Esophagus muscularis mucosa (tissue), 4 donors: ENCODE data around the gene BMAL1. TPM values are rescaled to one million over a fixed set of nuclear protein-coding genes. Genes with fewer than 3 reads are reported as not detected.

Experiments
- DNase-seq: peaks from one replicate; pipeline ENCODE4 v3.0.0-alpha.2; 2017; ENCODE audit errors: extremely low spot score
- H3K27ac ChIP-seq, 4 donors: fragments of 200-600 bp; sonication (generic); replicated peaks in 1 of 4; 1 replicate in 3 of 4; 2 replicates in 1 of 4; pipeline ENCODE4 v1.5.1; 2016 to 2019; ENCODE audit warnings: mild to moderate bottlenecking in 1 of 4
- H3K27me3 ChIP-seq, 4 donors: fragments of 200-600 bp; sonication (generic); one replicate each; pipeline versions ENCODE4 v1.5.1 to v1.6.0; 2016 to 2019
- H3K36me3 ChIP-seq, 4 donors: fragments of 200-600 bp; sonication (generic); one replicate each; pipeline ENCODE4 v1.5.1; 2016 to 2019
- H3K4me1 ChIP-seq, 4 donors: fragments of 200-600 bp; sonication (generic); one replicate each; pipeline ENCODE4 v1.5.1; 2016 to 2019
- H3K4me3 ChIP-seq, 4 donors: fragments of 200-600 bp; sonication (generic); 1 replicate in 2 of 4; 2 replicates in 2 of 4; pipeline ENCODE4 v1.5.1; 2016 to 2019; ENCODE audit warnings: mild to moderate bottlenecking in 4 of 4, moderate library complexity in 1 of 4
- H3K9me3 ChIP-seq, 4 donors: fragments of 200-600 bp; sonication (generic); 1 replicate in 3 of 4; 2 replicates in 1 of 4; pipeline ENCODE4 v1.5.1; 2016 to 2019
- EP300 ChIP-seq: sonication (generic); formaldehyde crosslinking; IDR thresholded peaks from one replicate; pipeline ENCODE4 v1.6.1; 2017; ENCODE audit warnings: antibody characterized with exemption
- POLR2A ChIP-seq: fragments of 450-650 bp; IDR thresholded peaks from one replicate; pipeline ENCODE4 v1.6.1; 2017; ENCODE audit warnings: antibody characterized with exemption, moderate library complexity, mild to moderate bottlenecking, low read depth
- POLR2AphosphoS5 ChIP-seq, 2 donors: sonication (generic); formaldehyde crosslinking; IDR thresholded peaks; one replicate each; pipeline ENCODE4 v1.6.1; 2017; ENCODE audit warnings: antibody characterized with exemption in 2 of 2
- WGBS: methylation state at CpG from one replicate; pipeline ENCODE4 v1.1.5; 2018; 5-methylcytosine and 5-hydroxymethylcytosine counted together
- intact Hi-C: fragments of 100-400 bp; cut with DNase I; formaldehyde crosslinking; loops from one replicate; pipeline ENCODE4 v1.15.1; 2023
- total RNA-seq, 4 donors: library from RNA; depleted of rRNA; stranded (reverse); fragments of >200 nt; gene quantifications; one replicate each; pipeline versions ENCODE4 v1.1.0 to v1.2.1, GENCODE V29; 2016
- TF ChIP-seq, protein P1 (sequence below), 3 experiments: fragments of 200-600 bp in 2 of 3; fragments of 450-650 bp in 1 of 3; sonication (generic) in 2 of 3; IDR thresholded peaks; one replicate each; pipeline ENCODE4 v1.5.1; 2017 to 2019; ENCODE audit warnings: antibody characterized with exemption in 3 of 3, mild to moderate bottlenecking in 2 of 3, moderate library complexity in 1 of 3

The BMAL1 gene
- total RNA-seq, 4 donors from 2014 or later: 31.1 to 36.4 (median 33.9) TPM

DNA sequence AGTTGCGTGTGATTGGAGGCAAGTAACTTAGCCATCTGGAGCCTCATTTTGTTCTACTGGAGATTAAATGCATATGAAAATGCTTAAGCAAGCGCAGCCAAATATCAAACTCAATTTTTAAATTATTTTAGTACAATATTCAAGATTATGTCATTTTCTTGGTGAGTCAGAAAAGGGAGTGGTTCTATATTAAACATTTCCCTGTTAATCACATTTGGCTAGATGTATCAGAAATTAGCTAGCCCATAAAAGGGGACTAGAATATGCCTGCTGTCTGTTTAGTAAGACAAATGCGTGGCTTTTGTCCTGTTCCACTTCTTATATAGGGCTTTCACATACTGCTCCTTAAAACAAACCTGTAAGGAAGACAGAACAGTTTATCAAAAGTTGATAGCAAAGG is 35.0 kb upstream of the BMAL1 start:
- no peaks in the 10 kb centered on the region for H3K9me3 ChIP-seq
- intact Hi-C loops: no loop called here
- H3K4me3 ChIP-seq: no peak overlapping the region
- no peak overlapping the region for H3K27ac ChIP-seq
- H3K36me3 ChIP-seq: no peaks in the 10 kb centered on the region
- WGBS: 86% methylated on average over 3 of the region's 3 CpGs
- TF ChIP-seq POLR2A (no peak), POLR2AphosphoS5 (IDR thresholded peaks at IDR 0.05) (no peak), EP300 (no peak)
- TF ChIP-seq, protein P1, sequence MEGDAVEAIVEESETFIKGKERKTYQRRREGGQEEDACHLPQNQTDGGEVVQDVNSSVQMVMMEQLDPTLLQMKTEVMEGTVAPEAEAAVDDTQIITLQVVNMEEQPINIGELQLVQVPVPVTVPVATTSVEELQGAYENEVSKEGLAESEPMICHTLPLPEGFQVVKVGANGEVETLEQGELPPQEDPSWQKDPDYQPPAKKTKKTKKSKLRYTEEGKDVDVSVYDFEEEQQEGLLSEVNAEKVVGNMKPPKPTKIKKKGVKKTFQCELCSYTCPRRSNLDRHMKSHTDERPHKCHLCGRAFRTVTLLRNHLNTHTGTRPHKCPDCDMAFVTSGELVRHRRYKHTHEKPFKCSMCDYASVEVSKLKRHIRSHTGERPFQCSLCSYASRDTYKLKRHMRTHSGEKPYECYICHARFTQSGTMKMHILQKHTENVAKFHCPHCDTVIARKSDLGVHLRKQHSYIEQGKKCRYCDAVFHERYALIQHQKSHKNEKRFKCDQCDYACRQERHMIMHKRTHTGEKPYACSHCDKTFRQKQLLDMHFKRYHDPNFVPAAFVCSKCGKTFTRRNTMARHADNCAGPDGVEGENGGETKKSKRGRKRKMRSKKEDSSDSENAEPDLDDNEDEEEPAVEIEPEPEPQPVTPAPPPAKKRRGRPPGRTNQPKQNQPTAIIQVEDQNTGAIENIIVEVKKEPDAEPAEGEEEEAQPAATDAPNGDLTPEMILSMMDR (IDR thresholded peaks at IDR 0.05): no peak
- peaks cover 0 to 18% (median 0%) of the 10 kb centered on the region in 4 donors for H3K27me3 ChIP-seq
- no peaks in the 10 kb centered on the region for H3K4me1 ChIP-seq
- no peak for DNase-seq

DNA sequence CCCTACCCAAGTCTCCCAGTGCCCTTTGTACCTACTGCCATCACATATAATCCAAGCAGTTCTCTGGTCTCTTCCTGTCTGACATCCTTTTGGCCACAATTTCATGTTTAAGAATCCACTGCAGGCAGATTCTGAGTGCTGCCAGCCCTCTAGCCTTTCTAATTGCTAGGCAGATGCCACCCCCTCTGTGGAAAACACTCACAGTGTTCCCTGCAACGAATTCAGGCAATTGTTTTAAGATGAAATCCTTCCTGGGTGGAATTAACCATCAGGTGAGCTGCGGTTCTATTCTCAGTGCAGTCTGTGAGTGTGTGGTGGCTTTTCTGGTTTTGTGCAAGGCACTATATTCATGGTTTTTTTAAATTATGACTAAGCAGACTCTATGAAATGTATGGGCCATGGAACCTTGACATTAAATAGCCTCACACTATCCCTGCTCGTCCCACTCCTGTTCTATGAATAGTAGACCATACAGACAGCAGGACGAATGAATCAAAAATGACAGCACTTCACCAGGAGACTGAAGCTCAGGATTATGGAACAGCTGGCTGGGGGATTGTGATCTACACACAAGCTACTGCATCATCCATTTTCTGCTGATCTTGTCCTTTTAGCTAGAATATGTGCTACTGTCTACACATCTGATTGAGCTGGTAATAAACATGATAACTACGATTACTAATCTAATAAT is 29.8 kb upstream of the BMAL1 start:
- Histone ChIP-seq H3K4me1 (no peaks in the 10 kb centered on the region), H3K27me3 (peaks cover 0 to 18% (median 0%) of the 10 kb centered on the region in 4 donors), H3K27ac (no peak overlapping the region), H3K9me3 (no peaks in the 10 kb centered on the region), H3K4me3 (no peak overlapping the region), H3K36me3 (no peaks in the 10 kb centered on the region)
- DNase-seq: no peak
- intact Hi-C loops: no loop called here
- WGBS: 68% methylated on average over 5 of the region's 5 CpGs
- TF ChIP-seq EP300 (no peak), POLR2A (no peak), POLR2AphosphoS5 (IDR thresholded peaks at IDR 0.05) (no peak)
- TF ChIP-seq, protein P1 (IDR thresholded peaks at IDR 0.05): no peak

DNA sequence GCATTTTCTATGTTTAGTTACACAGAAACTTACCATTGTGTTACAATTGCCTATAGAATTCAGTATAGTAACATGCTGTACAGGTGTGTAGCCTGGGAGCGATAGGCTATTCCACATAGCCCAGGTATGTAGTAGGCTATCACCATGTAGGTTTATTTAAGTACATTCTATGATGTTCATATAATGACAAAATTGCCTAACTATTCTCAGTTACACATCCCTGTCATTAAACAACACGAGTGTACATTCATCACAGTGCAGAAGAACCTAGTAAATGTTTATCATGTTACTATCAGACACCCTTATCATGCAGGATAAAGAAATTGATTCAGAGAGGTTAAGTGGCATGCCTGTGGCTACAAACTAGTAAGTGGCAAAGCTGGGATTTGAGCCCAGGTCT is 28.4 kb upstream of the BMAL1 start:
- TF ChIP-seq EP300 (no peak), POLR2A (no peak)
- TF ChIP-seq, protein P1 (IDR thresholded peaks at IDR 0.05): no peak
- 90% methylated on average over 2 of the region's 2 CpGs for WGBS
- Histone ChIP-seq H3K9me3 (no peaks in the 10 kb centered on the region), H3K4me1 (no peaks in the 10 kb centered on the region), H3K4me3 (no peak overlapping the region), H3K27ac (no peak overlapping the region), H3K36me3 (no peaks in the 10 kb centered on the region), H3K27me3 (peaks cover 0 to 13% (median 0%) of the 10 kb centered on the region in 4 donors)
- intact Hi-C loops: no loop called here
- no peak for DNase-seq

GRCh38 chr11:13249992-13250391 is 27.6 kb upstream of the BMAL1 start:
- TF ChIP-seq POLR2A: no peak
- no peak for TF ChIP-seq EP300
- no peak for TF ChIP-seq POLR2AphosphoS5 (IDR thresholded peaks at IDR 0.05)
- TF ChIP-seq, protein P1 (IDR thresholded peaks at IDR 0.05): no peak
- intact Hi-C loops: no loop called here
- H3K4me3 ChIP-seq: no peak overlapping the region
- no peak for DNase-seq
- H3K36me3 ChIP-seq: no peaks in the 10 kb centered on the region
- WGBS: 68% methylated on average over 2 of the region's 2 CpGs
- H3K9me3 ChIP-seq: no peaks in the 10 kb centered on the region
- no peaks in the 10 kb centered on the region for H3K4me1 ChIP-seq
- no peak overlapping the region for H3K27ac ChIP-seq
- peaks cover 0 to 6% (median 0%) of the 10 kb centered on the region in 4 donors for H3K27me3 ChIP-seq

DNA sequence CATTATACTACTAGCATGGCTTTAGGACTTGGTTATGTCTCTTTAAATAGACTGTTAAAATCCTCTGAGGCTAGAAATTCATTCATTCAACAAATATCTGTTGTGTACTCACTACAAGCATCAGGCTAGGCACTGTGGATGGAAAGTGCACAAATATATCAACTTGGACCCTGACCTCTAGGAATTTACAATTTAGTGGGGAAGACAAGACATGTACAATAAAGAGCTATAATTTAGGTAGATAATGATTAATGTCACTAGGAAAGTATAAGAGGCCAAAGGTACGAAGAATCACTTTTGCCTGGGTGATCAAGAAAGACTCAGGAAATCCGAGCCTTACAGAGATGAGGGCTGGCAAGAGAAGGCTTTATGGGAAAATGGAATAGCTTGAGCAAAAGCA is 25.6 kb upstream of the BMAL1 start:
- H3K27ac ChIP-seq: no peak overlapping the region
- DNase-seq: no peak
- H3K36me3 ChIP-seq: no peaks in the 10 kb centered on the region
- H3K27me3 ChIP-seq: no peaks in the 10 kb centered on the region
- H3K9me3 ChIP-seq: no peaks in the 10 kb centered on the region
- TF ChIP-seq EP300 (no peak), POLR2AphosphoS5 (IDR thresholded peaks at IDR 0.05) (no peak), POLR2A (no peak)
- TF ChIP-seq, protein P1 (IDR thresholded peaks at IDR 0.05): no peak
- 85% methylated on average over 2 of the region's 2 CpGs for WGBS
- H3K4me3 ChIP-seq: no peak overlapping the region
- intact Hi-C loops: no loop called here
- no peaks in the 10 kb centered on the region for H3K4me1 ChIP-seq
